SK-MEL-5 (cell line): ENCODE measurements around the gene TTLL5. TPM values are rescaled to one million over a fixed set of nuclear protein-coding genes. Genes with fewer than 3 reads are reported as not detected.
"Not testable (repeated sequence)": the region's sequence is repeated elsewhere in the genome, so short reads cannot be mapped to it uniquely, and the experiment has no call there.

ENCODE experiments used
- DNase-seq: peaks from one replicate; pipeline ENCODE4 v3.0.0-alpha.2; 2016; ENCODE audit warnings: low read depth, low spot score
- in situ Hi-C: cut with HindIII; loops from 2 replicates; pipeline ENCODE4 v1.10.0; 2016; ENCODE audit warnings: low sequenced_read_pairs, high pct_unique_total_duplicates, low pct_unique_long_range_greater_than_20kb
- total RNA-seq: library from RNA; depleted of rRNA; stranded (reverse); fragments of >200 nt; shearing (Covaris generic); gene quantifications from 2 replicates; pipeline ENCODE4 v1.2.3, GENCODE V29; 2014

Gene TTLL5
- total RNA-seq, 1 experiment from 2014 or later = 10.6 TPM

DNA sequence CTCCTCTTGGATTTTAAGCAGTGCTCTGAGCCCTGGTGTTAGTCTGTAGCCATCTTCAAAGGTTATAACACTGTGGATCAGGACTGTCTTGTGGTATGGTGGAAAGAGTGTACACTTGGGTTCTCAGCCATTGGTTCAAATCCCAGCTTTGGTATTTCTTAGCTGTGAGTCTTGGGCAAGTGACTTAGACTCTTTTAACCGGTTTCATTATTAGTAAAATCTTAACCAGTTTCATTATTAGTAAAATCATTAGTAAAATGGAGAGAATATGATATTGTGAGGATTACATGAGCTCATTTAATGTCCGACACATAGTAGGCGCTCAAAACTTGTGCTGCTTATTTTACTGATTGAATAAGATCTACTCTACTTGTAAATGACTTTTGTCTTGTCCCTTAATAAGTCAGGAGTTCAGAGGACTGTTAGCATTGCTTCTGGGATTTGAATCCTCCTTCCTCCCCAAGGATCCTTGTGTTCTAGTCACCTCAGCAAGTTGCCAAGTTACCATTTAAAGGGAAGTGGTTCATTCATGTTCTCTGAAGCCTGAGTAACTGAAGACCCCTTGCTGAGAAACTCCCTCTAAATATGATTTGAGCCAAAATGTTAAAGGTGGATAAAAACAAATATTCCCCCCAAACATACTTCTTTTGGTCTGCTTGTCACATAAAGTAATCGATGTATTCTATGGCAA, 12.4 kb downstream of the TTLL5 start:
- in situ Hi-C loops = no loop called here
- no peak for DNase-seq

DNA sequence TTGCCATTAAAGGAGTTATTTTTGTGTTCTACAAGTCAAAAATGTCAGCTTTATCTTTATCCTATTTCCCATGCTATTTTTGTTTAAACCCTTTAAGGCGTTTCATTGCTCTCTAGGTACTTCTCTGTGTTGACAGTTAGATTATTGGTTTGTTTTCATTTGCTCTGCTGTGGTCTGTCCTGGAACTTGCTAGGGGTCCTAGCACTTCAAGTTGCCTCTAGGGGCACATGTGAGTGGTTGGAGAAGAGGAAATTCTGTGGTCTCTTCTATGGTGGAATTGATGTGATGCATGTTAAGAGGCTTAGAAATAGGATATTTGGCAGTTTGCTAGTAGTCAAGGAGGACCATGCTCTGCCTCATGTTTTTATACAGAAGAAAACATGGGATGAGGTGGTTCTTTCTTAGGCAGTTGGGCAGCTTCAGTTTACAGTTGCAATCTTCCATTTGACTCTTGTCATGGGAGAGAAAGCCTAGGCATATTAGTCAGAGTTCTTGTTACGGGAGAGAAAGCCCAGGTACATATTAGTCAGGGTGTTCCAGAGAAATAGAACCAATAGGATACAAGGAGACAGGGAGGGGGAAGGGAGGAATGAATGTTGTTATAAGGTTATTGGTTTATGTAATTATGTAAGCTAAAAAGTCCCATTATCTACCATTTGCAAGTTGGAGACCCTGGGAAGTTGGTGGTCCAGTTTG, 14.4 kb downstream of the TTLL5 start:
- in situ Hi-C loops = no loop called here
- peak; percentile 22 for DNase-seq

DNA sequence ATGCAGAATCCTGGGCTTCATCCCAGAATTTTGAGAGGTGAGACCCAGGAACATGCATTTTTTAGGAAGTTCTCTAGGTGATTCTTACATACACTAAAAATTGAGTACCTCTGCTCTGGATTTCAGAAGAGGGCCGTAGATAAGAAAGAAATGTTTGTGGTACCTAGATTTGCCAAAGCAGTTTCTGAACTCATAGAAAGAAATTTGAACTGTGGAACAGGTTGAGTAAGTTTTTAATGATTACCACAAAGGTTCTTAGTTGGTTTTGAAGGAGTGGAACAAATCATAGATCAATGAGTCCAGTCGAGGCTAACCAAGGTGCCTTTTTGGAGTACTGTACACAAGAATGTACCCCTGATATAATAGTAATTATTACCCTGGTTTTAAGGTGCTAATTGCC, 24.9 kb downstream of the TTLL5 start:
- DNase-seq = no peak
- in situ Hi-C loops = no loop called here

DNA sequence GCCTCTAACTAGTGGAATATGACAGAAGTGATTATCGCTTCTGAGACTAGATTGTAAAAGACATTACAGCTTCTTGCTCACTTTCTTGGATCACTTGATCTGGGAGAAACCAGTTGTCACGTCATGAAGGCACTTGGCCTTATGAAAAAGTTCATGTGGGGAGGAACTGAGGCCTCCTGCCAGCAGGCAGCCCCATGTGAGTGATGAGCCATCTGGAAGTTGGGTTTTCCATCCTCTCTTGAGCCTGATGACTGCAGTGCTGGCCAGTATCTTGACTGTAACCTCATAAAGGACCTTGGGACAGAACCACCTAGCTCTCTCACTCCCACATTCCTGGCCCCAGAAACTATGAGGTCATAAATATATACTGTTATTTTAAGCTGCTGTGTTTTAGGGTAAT, 28.0 kb downstream of the TTLL5 start:
- in situ Hi-C loops = no loop called here
- DNase-seq = peak; percentile 24

DNA sequence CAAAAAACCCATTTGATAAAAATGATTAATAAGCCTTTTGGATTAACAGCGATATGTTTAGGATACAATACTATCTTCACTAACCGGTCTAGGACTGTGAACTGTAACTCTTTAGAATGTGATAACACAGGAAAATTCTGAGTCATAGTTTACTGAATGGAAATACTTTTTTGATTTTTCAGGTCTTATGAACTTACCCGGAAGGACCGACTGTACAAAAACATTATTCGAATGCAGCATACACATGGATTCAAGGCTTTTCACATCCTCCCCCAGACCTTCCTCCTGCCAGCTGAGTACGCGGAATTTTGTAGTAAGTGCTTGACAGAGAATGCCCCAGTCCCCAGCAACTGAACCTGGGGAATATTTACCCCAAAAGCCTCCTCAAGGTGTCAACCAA, 29.0 kb downstream of the TTLL5 start:
- DNase-seq = no peak
- in situ Hi-C loops = no loop called here

DNA sequence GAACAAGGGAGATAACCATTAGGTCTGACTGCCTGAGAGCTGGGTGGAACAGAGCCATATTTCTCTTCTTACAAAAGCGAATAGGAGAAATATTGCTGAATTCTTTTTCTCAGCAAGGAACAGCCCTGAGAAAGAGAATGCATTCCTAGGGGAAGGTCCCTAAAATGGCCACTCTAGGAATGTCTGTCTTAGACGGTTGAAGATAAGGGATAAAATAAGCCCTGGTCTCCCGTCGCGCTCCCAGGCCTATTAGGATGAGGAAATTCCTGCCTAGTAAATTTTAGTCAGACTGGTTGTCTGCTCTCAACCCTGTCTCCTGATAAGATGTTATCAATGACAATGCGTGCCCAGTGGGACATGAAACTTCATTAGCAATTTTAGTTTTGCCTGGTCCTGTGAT, 34.0 kb downstream of the TTLL5 start:
- DNase-seq, in situ Hi-C loops: not testable (repeated sequence)

DNA sequence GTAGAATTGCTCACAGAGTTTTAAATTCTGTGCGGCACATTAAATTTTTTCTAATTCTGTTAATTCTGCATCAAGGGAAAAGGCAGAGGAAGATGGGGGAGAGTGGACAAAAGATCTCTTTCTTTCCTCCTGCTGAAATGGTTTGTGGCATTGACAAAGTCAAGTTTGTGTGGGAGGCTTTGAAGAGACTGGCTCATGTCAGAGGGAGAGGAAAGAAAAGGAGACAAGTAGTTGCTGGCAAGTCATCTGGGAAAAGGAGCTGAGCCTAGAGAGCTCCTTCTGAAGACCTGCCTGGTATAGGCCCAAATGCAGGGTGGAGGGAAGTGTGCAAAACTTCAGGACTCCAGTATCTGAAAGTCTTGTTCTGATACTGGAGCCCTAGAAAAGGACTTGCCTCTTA, 36.3 kb downstream of the TTLL5 start:
- DNase-seq = peak; percentile 78
- in situ Hi-C loops = no loop called here

DNA sequence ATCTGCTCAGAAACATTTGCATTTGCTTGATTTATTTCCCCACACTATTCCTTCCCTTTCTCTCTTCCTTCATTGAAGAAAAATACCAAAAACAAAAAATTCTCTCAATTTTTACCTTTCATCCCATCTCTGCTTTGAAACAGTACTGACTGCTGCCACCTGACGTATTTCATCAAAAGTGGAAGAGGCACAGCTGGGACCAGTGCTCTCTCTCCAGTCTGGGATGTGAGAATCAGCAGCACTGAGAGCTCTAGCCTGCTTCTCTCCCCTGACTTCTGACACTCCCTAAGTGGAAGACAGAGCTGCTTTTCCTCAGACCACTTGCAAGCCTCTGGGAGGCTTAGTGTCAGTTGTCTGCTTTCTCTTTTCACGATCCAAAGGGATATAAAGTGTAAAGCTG, 36.9 kb downstream of the TTLL5 start:
- no peak for DNase-seq
- in situ Hi-C loops = no loop called here

DNA sequence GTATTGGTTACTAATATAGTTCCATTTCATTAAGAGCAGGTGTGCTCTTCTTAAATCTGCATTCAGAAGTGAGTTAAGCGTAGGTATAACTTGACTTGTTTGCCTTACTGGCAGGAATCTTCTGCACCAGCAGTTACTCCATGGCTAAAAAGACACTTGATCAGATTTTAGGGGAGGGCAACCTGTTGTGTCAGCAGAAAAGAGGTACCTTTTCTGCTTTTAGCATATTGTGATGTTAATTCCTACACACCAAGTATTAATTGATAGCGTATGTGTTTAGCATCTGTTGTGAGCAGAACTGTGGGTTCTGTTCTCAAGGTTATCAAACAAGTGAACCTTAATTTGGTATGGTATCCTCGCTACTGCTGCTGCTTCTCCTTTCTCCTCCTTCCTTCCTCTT, 38.3 kb downstream of the TTLL5 start:
- no peak for DNase-seq

DNA sequence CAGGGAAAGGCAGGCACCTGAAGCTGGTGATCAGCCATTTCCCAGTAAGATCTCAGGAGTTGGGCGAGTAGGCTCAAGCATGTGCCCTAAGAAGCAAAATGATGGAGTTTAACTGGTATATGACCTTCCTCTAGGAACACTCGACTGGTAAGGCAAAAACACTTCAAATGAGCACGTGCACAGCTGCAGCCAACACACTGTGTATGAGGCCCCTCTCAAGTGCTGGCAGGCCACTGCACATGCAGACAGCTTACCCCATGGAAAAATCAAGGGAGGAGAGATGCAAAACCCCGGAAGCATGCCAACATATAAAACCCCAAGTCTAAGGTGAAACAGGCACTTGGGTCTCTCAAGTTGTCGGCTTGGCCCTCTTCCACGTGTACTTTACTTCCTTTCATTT, 39.2 kb downstream of the TTLL5 start:
- in situ Hi-C loops = loop anchor here (25.0 kb wide), 1 partner anchor 287 kb away; the partner anchor contains the start of genes IFT43 and TGFB3
- no peak for DNase-seq

More for the DNA sequence above, 38.3 kb downstream of the TTLL5 start:
- in situ Hi-C loops = no loop called here

DNA sequence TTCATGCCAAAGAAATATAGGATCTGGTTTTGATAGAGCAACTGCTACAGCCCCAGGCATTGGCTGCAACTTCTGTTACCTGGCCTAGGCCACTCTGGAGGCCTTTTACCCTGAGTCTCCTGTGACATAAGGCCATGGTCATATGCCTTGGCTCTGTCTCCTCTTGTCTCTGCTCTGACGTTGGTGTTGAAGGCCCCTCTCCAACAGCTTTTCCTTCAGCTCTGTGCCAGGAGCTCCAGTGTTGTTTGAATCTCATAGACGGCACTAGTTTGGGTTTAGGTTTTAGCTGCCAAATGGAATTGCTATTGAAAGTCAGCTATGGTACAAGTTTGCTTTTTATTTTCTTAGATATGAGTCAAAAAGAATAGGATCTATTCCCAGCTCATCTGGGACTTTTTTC, 41.1 kb downstream of the TTLL5 start:
- in situ Hi-C loops = loop anchor here (25.0 kb wide), 1 partner anchor 285 kb away; the partner anchor contains the start of genes IFT43 and TGFB3
- no peak for DNase-seq

DNA sequence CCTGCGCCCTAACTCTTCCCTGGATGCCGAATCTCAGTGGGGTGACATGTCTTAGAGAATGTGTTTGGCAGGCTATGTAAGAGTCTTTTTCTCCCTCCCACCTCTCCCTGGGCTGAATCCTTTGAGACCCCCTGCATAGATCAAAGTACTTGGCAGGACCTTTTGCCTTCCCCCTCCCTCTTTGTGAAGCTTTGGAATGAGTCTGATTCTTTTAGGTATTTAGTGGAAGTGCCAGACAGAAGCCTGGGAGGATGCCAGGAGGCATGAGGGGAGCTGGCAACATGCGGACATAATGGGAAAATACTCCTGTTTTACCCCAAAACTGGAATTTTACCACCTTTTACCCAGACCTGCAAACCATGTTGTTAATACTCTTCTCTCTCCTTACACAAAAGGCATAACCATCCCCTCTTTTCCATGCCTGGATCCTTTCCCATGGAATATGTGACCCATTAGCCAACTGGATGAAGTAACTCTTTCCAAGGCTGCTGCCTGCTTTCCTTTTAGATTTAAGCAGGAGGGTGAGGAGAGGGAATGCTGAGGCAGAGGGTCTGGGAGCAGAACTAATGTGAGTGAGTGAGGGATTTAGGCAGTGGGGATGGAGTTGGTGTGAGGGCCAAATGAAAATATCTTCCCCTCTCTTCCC, 41.7 kb downstream of the TTLL5 start:
- in situ Hi-C loops = loop anchor here (25.0 kb wide), 1 partner anchor 285 kb away; the partner anchor contains the start of genes IFT43 and TGFB3
- no peak for DNase-seq

DNA sequence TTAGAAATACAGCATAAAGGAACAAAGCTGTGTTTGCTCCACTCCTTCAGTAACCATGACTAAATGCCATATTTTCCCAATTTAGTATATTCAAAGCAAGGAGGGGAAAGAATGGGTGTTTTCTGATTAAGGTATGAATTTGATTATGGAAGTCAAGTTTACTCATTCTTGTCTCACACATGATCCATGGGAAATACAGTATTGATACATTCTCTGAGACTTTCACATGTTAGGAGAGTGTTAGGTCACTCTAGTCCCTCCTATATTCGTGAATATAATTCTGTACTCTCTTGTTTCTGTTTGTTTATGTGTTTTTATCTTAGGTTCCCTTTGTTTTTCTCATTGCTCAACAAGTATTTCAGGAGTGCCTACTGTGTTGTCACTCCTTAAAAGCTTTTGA, 42.4 kb downstream of the TTLL5 start:
- in situ Hi-C loops = loop anchor here (25.0 kb wide), 1 partner anchor 284 kb away; the partner anchor contains the start of genes IFT43 and TGFB3
- no peak for DNase-seq

DNA sequence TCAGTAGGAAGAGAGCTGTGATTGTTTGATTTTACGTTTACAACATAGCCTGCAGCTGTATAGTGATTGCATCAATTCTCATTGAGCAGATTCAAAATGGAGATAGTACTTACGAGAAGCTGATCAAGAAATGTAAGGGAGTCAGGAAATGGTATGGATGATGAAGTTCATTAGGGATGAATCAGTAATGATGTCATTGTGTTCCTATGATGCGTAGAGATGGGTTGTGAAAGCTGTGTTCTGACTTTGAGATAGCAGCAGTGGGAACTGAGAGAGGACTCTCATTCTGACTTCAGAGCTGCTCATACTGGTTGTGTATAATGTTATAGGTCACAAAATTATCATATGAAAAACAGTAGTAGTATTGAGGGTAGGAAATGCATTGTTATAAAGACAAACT, 44.0 kb downstream of the TTLL5 start:
- no peak for DNase-seq
- in situ Hi-C loops = loop anchor here (25.0 kb wide), 1 partner anchor 282 kb away; the partner anchor contains the start of genes IFT43 and TGFB3

DNA sequence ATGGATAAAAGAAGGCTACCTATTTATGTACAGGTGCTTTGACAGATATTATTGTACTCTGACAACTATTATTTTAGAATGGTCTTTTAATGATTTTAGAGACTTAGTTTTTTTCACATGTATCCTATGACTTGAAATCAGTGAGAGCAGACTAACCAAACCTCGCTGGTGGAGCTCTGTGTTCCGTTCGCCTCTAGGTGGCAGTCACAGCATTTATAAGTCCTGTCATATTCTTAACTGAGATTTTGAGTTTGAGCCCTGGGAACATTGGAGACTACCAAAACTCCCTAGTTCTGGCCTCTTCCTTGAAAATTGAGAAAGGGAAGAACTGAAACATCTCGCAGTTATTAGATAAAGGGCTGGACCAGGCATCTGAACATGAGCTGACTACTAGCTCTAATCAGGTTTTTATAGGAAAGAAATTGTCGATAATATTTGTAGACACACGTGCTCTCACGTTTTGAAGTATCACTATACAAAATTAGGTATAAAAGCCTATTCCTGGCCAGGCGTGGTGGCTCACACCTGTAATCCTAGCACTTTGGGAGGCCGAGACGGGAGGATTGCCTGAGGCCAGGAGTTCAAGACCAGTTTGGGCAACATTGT, 48.3 kb downstream of the TTLL5 start:
- peak; percentile 82 for DNase-seq
- in situ Hi-C loops = loop anchor here (25.0 kb wide), 1 partner anchor 278 kb away; the partner anchor contains the start of genes IFT43 and TGFB3

DNA sequence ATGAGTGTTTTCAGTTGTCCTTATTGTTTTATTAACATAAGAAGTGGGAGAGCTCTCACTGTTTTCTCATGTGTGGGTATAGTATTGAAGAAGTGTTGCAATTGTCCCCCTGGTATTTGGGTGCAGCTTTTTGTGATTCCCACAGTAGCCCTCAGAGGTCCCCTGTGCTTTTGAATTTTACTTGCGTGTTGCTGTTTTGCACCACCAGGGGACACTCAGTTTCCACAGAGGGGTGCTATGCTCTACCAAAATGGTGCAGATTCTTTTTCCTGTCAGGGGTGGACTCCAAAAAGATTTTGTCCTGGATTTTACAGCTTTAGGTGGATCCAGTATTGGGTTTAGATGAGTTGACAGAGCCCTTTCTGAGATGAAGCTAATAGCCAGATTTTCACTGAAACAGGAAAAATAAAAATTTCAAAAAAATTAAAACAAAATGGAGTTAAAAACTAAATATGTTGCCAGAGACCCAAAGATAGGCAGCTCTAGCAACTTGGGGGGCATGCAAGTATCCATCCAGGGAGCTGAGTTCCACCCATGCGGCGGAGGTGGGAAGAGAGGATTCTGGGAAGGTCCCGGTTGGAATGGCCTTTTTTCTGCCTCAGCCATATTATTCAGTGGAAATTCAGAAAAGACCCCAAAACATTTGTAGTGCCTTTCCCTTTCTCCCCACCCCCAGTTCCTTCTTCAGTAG, 50.2 kb downstream of the TTLL5 start:
- peak; percentile 54 for DNase-seq
- in situ Hi-C loops = loop anchor here (25.0 kb wide), 1 partner anchor 276 kb away; the partner anchor contains the start of genes IFT43 and TGFB3

DNA sequence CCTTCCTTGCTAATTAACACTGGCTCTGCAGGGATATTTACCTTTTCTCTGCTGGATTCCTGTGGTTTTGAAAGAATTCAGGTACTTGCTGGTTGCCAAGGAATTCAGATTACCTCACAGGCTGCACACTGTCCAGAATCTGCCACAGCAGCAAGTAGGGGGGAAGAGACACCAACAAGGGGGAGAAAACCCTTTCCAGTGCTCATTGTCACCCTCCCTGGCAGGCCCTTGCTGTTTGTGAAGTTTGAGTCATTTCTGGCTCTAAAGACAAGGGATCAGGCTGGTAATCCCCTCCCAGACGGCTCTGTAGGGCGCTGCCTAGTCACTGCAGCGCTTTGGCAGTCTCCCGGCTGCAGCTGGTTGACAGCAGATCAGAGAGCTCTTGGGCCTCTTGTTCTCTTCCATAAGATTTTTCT, 50.8 kb downstream of the TTLL5 start:
- DNase-seq = no peak
- in situ Hi-C loops = loop anchor here (25.0 kb wide), 1 partner anchor 275 kb away; the partner anchor contains the start of genes IFT43 and TGFB3
